Stimulated activated CD4-positive, alpha-beta T cell treated with anti-CD3 and anti-CD28 coated beads, Interleukin-4, amount 100 ng/mL, for 24 hours (primary cell): Measurements from ENCODE around the gene IGSF6.
"Not testable (repeated sequence)": the region's sequence is repeated elsewhere in the genome, so short reads cannot be mapped to it uniquely, and the experiment has no call there.

Source experiments
- DNase-seq: peaks from one replicate; pipeline ENCODE4 v3.0.0-alpha.2; 2020

Gene IGSF6

GRCh38 chr16:21628121-21628726, 24.2 kb downstream of the IGSF6 start:
- DNase-seq: no peak

GRCh38 chr16:21626659-21627277, 25.6 kb downstream of the IGSF6 start:
- DNase-seq: no peak

- DNase-seq: no peak
These were observed 27.4 kb downstream of the IGSF6 start for GRCh38 chr16:21625026-21625425.

GRCh38 chr16:21622545-21622944, 29.9 kb downstream of the IGSF6 start:
- no peak for DNase-seq

GRCh38 chr16:21620592-21620991, 31.8 kb downstream of the IGSF6 start:
- DNase-seq: no peak

DNA sequence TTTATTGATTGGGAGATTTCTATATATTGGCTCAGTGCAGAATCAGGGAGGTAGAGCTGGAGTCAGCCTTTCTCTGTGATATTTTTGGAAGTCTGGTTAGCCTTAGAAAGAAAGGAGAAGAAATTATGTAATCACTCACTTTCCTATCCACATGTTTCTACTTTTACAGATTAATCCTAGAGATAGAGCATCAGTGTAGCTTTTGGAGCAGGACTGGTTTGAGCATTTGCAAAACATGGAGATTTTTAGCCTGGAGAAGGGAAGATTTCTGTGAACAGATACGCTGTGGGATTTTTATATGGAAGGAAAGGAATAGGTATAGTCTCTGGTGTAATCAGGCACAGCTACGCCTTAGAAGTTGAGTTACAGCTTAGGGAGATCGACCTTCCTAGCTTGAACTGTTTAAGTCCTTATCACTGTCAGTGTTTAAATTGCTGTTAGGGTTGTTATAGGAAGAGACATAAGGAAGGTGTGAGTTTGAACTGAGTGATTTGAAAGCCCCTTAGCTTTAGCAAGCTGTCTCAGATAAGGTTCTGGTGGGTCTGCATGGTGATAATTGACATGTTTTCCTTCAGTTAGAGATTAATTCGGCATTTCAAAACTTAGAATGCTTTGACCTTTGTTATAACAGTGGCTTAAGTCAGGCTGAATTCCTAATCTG, 32.5 kb downstream of the IGSF6 start:
- DNase-seq: no peak

- DNase-seq: no peak
These were observed 34.1 kb downstream of the IGSF6 start for GRCh38 chr16:21618281-21618680.

- DNase-seq: no peak
These were observed 34.8 kb downstream of the IGSF6 start for GRCh38 chr16:21617607-21618006.

GRCh38 chr16:21614896-21615295, 37.5 kb downstream of the IGSF6 start:
- DNase-seq: no peak

- DNase-seq: no peak
These were observed 38.6 kb downstream of the IGSF6 start for GRCh38 chr16:21613781-21614180.

- DNase-seq: no peak
These were observed 39.0 kb downstream of the IGSF6 start for GRCh38 chr16:21613361-21613760.

GRCh38 chr16:21611556-21612384, 40.6 kb downstream of the IGSF6 start:
- DNase-seq: no peak

DNA sequence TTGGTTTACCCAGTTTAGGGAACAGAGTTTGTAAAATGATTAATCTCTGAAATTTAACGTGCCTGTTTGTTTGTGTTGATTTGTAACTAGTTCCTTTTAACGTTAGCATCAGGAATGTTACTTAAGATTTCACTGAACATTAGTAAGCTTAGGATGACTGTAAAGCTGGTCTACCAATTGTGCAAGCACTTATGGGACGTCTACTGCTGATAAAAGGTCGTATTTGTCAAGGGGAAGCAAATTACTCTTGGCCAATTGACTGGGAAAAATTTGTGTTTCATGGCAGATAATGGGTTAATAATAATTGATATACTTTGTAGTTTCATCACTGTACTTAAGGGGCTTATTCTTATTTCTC, 41.2 kb downstream of the IGSF6 start:
- DNase-seq: no peak

GRCh38 chr16:21610766-21611165, 41.6 kb downstream of the IGSF6 start:
- no peak for DNase-seq

GRCh38 chr16:21610006-21610544, 42.3 kb downstream of the IGSF6 start:
- no peak for DNase-seq

DNA sequence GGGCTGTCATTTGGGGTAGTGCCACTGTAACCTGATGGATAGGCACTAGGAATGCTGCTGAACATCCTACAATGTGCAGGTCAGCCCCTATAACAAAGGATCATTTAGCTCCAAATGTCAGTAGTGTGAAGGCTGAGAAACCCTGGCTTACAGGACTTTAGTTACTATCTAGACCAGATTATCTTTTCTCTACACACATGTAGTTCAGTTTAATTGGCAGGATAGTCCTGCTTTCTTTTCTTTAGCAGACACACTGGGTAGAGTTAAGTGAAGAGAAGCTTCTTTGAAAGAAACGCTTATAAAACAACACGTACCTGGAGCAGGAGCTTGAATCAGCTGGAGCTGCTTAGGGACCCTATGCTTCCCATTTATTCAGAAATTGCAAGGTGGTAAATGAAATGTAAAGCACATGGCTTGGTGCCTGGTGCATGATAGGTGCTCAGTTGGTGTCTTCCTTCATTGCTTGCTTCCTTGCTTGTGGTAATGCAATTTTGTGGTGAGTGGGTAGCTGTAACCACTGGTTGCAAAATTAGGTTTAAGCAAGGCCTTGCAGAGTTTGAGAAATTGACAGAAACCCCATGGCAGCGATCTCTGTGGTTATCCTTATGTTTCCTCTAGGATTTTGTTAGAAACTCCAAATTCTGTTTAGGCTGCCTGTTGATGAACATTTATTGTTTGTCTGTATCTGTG, 43.6 kb downstream of the IGSF6 start:
- no peak for DNase-seq

GRCh38 chr16:21605848-21606247, 46.6 kb downstream of the IGSF6 start:
- DNase-seq: not testable (repeated sequence)

- no peak for DNase-seq
These were observed 48.5 kb downstream of the IGSF6 start for GRCh38 chr16:21603928-21604327.

GRCh38 chr16:21602785-21603184, 49.6 kb downstream of the IGSF6 start:
- no peak for DNase-seq

DNA sequence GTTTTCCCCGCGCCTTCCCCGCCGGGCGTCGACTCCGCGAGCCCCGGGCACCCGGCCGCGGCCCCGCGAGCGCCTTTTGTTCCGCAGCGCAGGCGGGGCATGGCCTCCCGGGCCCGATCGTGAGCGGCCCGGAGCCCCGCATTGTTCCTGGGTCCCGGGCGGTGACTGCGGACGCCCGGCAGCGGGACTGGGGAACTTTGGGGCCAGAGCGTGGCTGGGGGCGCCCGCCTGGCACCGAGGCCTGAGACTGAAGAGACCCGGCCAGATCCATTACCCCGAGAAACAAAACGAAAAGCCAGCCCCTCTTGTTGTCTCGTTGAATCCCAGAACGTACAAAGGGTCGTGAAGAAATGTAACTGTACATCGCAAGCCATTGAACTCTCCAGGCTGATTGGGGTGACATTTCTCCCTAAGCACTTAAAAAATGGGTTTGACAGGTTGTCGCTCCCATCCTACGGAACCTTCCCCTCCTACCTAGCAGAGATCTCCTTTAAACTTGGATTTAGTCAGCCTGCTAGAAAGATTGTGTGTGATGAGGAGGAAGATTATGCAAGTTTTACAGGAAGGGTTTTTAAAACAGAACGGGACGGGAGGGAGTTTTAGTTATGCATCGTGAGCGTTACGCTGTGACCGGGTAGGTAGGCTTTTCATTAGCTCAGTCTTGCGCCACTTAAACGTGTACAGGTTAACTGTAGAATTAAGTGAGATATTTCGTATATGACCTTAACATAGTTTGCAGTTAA, 52.2 kb downstream of the IGSF6 start:
- peak; percentile 22 for DNase-seq

- peak; percentile 93 for DNase-seq
These were observed 53.0 kb downstream of the IGSF6 start, which contains the start of gene METTL9 for GRCh38 chr16:21599122-21600030. METTL9 (plus strand) TSS chr16:21599577; CDS start chr16:21599734, 157 bp downstream.
